Right atrium auricular region (tissue), 2 donors: ENCODE results near the gene PCED1B. TPM values are rescaled to one million over a fixed set of nuclear protein-coding genes. Genes with fewer than 3 reads are reported as not detected.

Experiments used
- DNase-seq: peaks from one replicate; pipeline ENCODE4 v3.0.0-alpha.2; 2019; ENCODE audit warnings: low spot score
- H3K27ac ChIP-seq, 2 donors: fragments of 200-600 bp; sonication (generic); 1 replicate in 1 of 2; 2 replicates in 1 of 2; pipeline ENCODE4 v1.5.1; 2016 to 2019
- H3K27me3 ChIP-seq, 2 donors: fragments of 200-600 bp; sonication (generic); one replicate each; pipeline versions ENCODE4 v1.5.1 to v1.6.0; 2017 to 2019
- H3K36me3 ChIP-seq: fragments of 200-600 bp; sonication (generic); one replicate; pipeline ENCODE4 v1.5.1; 2016
- H3K4me1 ChIP-seq, 2 donors: fragments of 200-600 bp; sonication (generic); one replicate each; pipeline versions ENCODE4 v1.5.1 to v1.6.0; 2017 to 2019
- H3K4me3 ChIP-seq, 2 donors: fragments of 200-600 bp; sonication (generic); 1 replicate in 1 of 2; 2 replicates in 1 of 2; pipeline ENCODE4 v1.5.1; 2017 to 2019; ENCODE audit warnings: mild to moderate bottlenecking in 1 of 2, moderate library complexity in 1 of 2
- H3K9me3 ChIP-seq, 2 donors: fragments of 200-600 bp; sonication (generic); one replicate each; pipeline ENCODE4 v1.5.1; 2019
- total RNA-seq, 2 donors: library from RNA; depleted of rRNA; stranded (reverse); fragments of >200 nt; gene quantifications; one replicate each; pipeline ENCODE4 v1.1.0, GENCODE V29; 2016
- TF ChIP-seq, protein P1 (sequence below), 2 donors: fragments of 200-600 bp; sonication (generic); IDR thresholded peaks; one replicate each; pipeline ENCODE4 v1.5.1; 2019; ENCODE audit warnings: antibody characterized with exemption in 2 of 2

The PCED1B gene
- total RNA-seq, 2 donors from 2014 or later: 0.98 to 1.4 TPM

DNA sequence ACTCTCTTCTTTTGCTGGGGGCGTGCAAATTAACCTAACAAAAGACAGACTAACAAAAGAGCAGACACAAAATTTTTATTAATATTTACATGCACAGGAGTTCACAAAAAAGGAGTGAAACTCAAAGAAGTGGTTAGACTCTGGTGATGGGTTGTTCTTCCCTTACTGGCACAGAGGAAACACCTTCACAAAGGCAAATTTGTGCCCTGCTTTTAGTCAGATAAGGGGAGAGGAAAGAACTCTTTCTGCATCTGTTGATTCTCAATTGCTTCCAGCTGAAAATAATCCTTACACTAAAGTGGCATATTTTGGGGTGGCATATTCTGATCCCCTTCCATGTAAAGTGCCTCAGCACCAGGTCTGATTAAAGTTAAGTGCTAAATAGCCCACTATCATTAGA, 190.5 kb downstream of the PCED1B start:
- Histone ChIP-seq H3K27me3 (no peaks in the 10 kb centered on the region), H3K4me3 (no peak overlapping the region), H3K9me3 (no peaks in the 10 kb centered on the region), H3K36me3 (no peaks in the 10 kb centered on the region), H3K27ac (no peak overlapping the region), H3K4me1 (no peaks in the 10 kb centered on the region)
- TF ChIP-seq, protein P1, sequence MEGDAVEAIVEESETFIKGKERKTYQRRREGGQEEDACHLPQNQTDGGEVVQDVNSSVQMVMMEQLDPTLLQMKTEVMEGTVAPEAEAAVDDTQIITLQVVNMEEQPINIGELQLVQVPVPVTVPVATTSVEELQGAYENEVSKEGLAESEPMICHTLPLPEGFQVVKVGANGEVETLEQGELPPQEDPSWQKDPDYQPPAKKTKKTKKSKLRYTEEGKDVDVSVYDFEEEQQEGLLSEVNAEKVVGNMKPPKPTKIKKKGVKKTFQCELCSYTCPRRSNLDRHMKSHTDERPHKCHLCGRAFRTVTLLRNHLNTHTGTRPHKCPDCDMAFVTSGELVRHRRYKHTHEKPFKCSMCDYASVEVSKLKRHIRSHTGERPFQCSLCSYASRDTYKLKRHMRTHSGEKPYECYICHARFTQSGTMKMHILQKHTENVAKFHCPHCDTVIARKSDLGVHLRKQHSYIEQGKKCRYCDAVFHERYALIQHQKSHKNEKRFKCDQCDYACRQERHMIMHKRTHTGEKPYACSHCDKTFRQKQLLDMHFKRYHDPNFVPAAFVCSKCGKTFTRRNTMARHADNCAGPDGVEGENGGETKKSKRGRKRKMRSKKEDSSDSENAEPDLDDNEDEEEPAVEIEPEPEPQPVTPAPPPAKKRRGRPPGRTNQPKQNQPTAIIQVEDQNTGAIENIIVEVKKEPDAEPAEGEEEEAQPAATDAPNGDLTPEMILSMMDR (IDR thresholded peaks at IDR 0.05): no peak
- DNase-seq: no peak

DNA sequence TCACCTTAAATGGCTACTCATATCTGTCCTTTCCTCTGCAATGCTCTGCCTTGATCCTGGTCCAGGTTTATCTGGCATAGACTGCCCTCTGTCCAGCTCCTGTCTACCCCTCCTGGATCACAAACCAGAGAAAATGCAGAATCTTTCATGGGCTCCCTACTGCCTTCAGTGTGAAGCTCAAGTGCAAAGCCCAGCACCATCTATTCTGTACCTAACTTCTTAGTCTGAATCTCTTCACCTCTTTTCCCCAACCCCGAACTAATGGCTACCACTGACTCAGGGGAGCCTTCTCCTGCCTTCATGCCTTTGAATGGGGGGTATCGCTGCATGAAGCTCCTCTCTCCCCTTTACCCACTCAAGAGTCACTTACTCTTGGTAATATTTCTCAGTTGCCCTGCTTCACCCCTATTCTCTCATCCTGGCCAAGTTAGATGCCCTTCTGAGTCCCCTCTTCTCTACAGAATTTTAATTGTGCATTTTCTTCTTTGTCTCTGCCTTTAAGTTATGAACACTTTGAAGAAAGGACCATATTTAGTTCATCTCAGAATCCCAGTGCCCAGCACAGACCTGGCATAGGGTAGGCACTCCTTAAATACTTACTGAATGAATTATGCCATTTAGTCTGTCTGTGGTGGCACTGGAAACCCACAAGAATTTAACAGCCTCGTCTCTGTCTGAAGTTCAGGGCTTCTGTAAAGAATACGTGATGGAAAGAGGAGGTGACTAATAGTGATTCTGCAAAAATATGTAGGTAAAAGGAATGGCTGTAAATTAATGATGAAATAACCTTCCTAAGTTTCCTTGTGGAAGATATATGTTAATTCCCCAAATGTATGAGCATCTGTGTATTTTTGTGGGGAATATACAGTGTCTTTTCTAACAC, 191.6 kb downstream of the PCED1B start:
- Histone ChIP-seq H3K4me3 (no peak overlapping the region), H3K27ac (no peak overlapping the region), H3K9me3 (no peaks in the 10 kb centered on the region), H3K4me1 (no peaks in the 10 kb centered on the region), H3K36me3 (no peaks in the 10 kb centered on the region), H3K27me3 (no peaks in the 10 kb centered on the region)
- TF ChIP-seq, protein P1 (IDR thresholded peaks at IDR 0.05): no peak
- DNase-seq: no peak

DNA sequence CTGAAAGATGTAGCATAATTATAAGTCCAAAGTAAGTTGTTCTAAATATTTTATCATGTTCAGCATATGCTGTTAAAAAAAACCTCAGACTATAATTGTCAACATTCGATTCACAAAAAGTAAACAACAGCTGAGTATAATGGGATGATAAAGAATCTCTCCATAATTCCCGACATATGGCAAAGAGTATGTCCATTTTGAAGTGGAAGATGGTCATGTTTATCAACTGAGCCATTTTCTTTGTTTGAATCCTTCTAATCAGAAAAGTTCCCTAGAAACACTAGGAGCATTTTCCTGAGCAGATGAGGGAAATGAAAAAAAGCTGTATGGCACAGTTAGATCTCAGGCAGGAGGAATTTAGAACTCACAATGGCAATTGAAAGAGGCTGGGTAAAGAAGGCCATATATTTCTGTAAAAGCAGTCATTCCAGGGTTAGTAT, 192.4 kb downstream of the PCED1B start:
- Histone ChIP-seq H3K9me3 (no peaks in the 10 kb centered on the region), H3K27me3 (no peaks in the 10 kb centered on the region), H3K4me1 (peaks cover 0 to 7% of the 10 kb centered on the region in 2 donors), H3K27ac (no peak overlapping the region), H3K4me3 (no peak overlapping the region), H3K36me3 (no peaks in the 10 kb centered on the region)
- no peak for DNase-seq
- TF ChIP-seq, protein P1 (IDR thresholded peaks at IDR 0.05): no peak

DNA sequence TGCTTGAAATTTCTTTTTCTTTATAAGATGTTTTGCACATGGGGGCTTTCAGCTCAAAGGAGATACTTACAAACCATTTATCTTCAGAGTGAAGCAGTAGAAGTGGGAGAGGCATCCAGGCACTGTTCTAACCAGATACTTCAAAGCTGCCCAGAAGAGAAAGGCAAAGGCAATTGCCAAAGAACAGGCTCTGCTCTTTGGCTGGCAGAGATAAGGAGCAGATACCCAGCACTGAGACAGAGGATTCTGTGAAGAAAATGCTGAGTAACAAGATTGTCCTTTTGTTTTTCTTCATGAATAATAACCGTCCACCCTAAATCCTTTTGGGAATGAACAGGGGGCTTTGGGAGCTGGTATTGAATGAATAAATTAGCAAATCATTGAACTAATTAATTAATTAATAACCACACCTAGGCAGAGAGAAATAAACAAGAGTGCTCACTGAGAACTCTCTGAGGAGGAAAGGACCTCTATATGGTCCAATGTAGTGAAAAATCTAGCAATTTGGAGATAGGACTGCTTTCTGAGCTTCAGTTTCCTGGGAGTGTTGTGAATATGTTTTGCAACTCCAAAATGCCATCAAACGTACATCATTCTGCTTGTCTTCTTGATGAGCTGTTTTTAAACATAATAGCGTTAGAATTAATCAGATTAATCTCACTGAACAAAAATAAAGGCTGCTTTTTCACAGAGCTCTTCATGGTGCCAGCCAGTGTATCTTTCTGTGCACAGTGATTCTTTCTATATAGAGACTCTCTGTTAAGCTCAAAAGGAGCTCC, 193.2 kb downstream of the PCED1B start:
- no peaks in the 10 kb centered on the region for H3K9me3 ChIP-seq
- DNase-seq: no peak
- TF ChIP-seq, protein P1 (IDR thresholded peaks at IDR 0.05): no peak
- peaks cover 0 to 15% of the 10 kb centered on the region in 2 donors for H3K4me1 ChIP-seq
- H3K4me3 ChIP-seq: no peak overlapping the region
- no peaks in the 10 kb centered on the region for H3K27me3 ChIP-seq
- H3K27ac ChIP-seq: no peak overlapping the region
- no peaks in the 10 kb centered on the region for H3K36me3 ChIP-seq

DNA sequence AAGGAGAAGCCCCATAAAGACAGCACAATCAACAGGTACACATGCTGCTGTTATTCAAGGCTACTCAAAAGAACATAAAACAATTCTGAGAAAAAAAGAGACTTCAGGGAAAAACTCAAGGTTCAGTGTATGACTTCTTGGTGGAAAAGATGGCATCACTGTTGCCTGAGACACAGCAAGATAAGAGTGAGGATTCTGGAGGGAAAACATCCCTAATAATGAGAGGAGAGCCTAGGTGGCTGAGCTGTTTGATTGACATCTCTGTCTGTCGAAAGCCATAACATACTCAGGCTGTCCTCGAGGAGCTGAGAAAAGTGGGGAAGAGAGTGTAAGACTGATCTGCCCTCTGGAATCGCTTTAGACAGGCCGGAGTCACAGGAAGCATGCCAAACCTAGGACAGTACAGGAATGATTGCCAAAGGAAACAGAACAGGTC, 193.8 kb downstream of the PCED1B start:
- DNase-seq: no peak
- Histone ChIP-seq H3K27me3 (no peaks in the 10 kb centered on the region), H3K4me3 (no peak overlapping the region), H3K9me3 (no peaks in the 10 kb centered on the region), H3K36me3 (no peaks in the 10 kb centered on the region), H3K4me1 (peaks cover 0 to 18% of the 10 kb centered on the region in 2 donors), H3K27ac (no peak overlapping the region)
- TF ChIP-seq, protein P1 (IDR thresholded peaks at IDR 0.05): no peak
